Heart left ventricle (tissue), 16 donors: ENCODE results near the gene NFE2L2. TPM values are rescaled to one million over a fixed set of nuclear protein-coding genes. Genes with fewer than 3 reads are reported as not detected.

Experiments used
- ATAC-seq, 4 donors: fragments of 200-7000 bp; cut with Tn5 transposase; one replicate each; pipeline ENCODE4 v1.9.1; 2020 to 2022; ENCODE audit warnings: moderate library complexity in 4 of 4, mild to moderate bottlenecking in 3 of 4, moderate number of reproducible peaks in 1 of 4
- DNase-seq, 5 donors: peaks; one replicate each; pipeline ENCODE4 v3.0.0-alpha.2; 2020
- H3K27ac ChIP-seq, 12 donors: fragments of 200-600 bp; sonication (generic) in 4 of 12; one replicate each; pipeline versions ENCODE4 v1.5.0 to v1.8.0; 2016 to 2022; ENCODE audit warnings: mild to moderate bottlenecking in 2 of 12
- H3K27me3 ChIP-seq, 9 donors: fragments of 200-600 bp; sonication (generic) in 2 of 9; one replicate each; pipeline versions ENCODE4 v1.5.1 to v1.8.0; 2016 to 2022; ENCODE audit warnings: mild to moderate bottlenecking in 3 of 9
- H3K36me3 ChIP-seq, 9 donors: fragments of 200-600 bp; sonication (generic) in 2 of 9; one replicate each; pipeline versions ENCODE4 v1.5.0 to v1.8.0; 2018 to 2022; ENCODE audit warnings: mild to moderate bottlenecking in 2 of 9
- H3K4me1 ChIP-seq, 12 donors: fragments of 200-600 bp; sonication (generic) in 4 of 12; one replicate each; pipeline versions ENCODE4 v1.5.0 to v1.8.0; 2016 to 2022; ENCODE audit warnings: mild to moderate bottlenecking in 3 of 12
- H3K4me3 ChIP-seq, 12 donors: fragments of 200-600 bp; sonication (generic) in 4 of 12; one replicate each; pipeline versions ENCODE4 v1.5.0 to v1.8.0; 2017 to 2022; ENCODE audit warnings: mild to moderate bottlenecking in 9 of 12, moderate library complexity in 4 of 12
- H3K9me3 ChIP-seq, 12 donors: fragments of 200-600 bp; sonication (generic) in 4 of 12; one replicate each; pipeline versions ENCODE4 v1.5.0 to v1.8.0; 2016 to 2022; ENCODE audit warnings: mild to moderate bottlenecking in 1 of 12
- CTCF ChIP-seq, 12 donors: fragments of 200-600 bp; sonication (generic) in 4 of 12; IDR thresholded peaks; one replicate each; pipeline versions ENCODE4 v1.5.0 to v1.8.0; 2018 to 2022; ENCODE audit warnings: antibody characterized with exemption in 12 of 12, mild to moderate bottlenecking in 5 of 12
- POLR2A ChIP-seq, 2 donors: fragments of 450-650 bp; IDR thresholded peaks; one replicate each; pipeline ENCODE4 v1.6.1; 2017; ENCODE audit warnings: antibody characterized with exemption in 2 of 2, mild to moderate bottlenecking in 2 of 2, moderate library complexity in 2 of 2
- WGBS, 4 donors: extraction: QIAGEN DNeasy Blood & Tissue Kit in 2 of 4; methylation state at CpG; one replicate each; pipeline versions ENCODE4 v1.1.5 to v1.1.7; 2013 to 2018; 5-methylcytosine and 5-hydroxymethylcytosine counted together
- intact Hi-C, 10 donors: fragments of 100-400 bp; cut with DNase I; formaldehyde crosslinking; loops; one replicate each; pipeline versions ENCODE4 v1.11.1 to v1.14.2; 2022
- polyA plus RNA-seq, 2 donors: library from polyadenylated mRNA; stranded (reverse); fragments of 200-250 nt; gene quantifications; one replicate each; pipeline ENCODE4 v1.2.3, GENCODE V29; 2013
- total RNA-seq, 9 donors: library from RNA; depleted of rRNA in 2 of 9; stranded (reverse); fragments of >200 nt in 2 of 9; fragmentation: NEBNext Ultra II Directional in 3 of 9; extraction: Animal tissue kit (Norgen Biotek cat#: 25700) in 3 of 9; gene quantifications; one replicate each; pipeline versions ENCODE4 v1.1.0 to v1.2.4, GENCODE V29; 2016 to 2023
- donor health status: ischemic (EF 13 %, LVEDD 7.1; RV severe dilation, severe dysfunction).
- donor health status: healthy with polysubstance abuse.
- donor health status: DM: no; HTN: yes; CAD: no.
- donor health status: DM: no; HTN: no; CAD: no.
- donor health status: ischemic (EF 25% LVEDD 6.9; RV normal size, moderate dysfunction).
- donor health status: ischemic (EF 25% LVEDD 5.7; RV mildly dilated, moderate dysfunction).
- donor health status: healthy.
- donor health status: DM: yes; HTN: yes; CAD: no.
- donor health status: ischemic (EF 35%, LVEDD 5.7; RV mildly dilated, moderate dysfunction).
- donor health status: nonischemic (EF 11% LVEDD 7.7; RV severe dilation, severe dysfunction).
- donor health status: DM: yes; HTN: yes; CAD: no.
- donor health status: PGD.
- donor health status: ischemic (EF 29% LVEDD 5.4; RV normal size, mild dysfunction).
- donor health status: nonischemic (EF 23%, LVEDD 6.1; RV moderate dilation, normal function).

NFE2L2 gene
- total and polyA plus RNA-seq, 11 donors, result 17.0 to 82.5 (median 54.8) TPM

DNA sequence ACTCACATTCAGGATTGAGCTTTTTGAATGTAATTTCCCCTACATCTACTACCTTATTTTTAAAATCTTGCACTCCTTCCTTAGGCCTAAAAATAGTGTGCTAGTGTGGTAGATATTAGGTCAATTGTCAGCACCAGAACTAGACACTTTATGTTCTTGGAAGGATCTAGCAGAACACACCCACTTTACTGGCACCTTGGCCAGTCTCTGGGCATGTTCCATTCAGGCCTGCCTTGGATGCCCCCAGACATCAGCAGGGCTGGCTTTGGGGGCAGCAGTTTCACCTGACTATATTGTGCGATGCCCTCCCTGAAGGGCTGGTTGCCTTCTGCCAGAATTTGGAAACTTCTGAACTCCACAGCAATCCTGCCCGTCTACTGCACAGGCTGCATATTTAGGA lies 15.3 kb upstream of the NFE2L2 start:
- peak in 3 of 4 donors; percentile 25 to 70 (median 55) for ATAC-seq

GRCh38 chr2:177275743-177276055 lies 11.2 kb upstream of the NFE2L2 start:
- WGBS, 4 donors, result 61 to 77% (median 64%) methylated on average over 4 of the region's 4 CpGs

More for the DNA sequence above, 15.3 kb upstream of the NFE2L2 start:
- DNase-seq, result no peak
- WGBS, 4 donors, result 41 to 74% (median 68%) methylated on average over 2 of the region's 2 CpGs
- Histone ChIP-seq H3K27ac (peak overlapping the region in 2 of 12 donors; percentile 3 to 13), H3K36me3 (no peaks in the 10 kb centered on the region), H3K4me3 (no peak overlapping the region), H3K9me3 (no peaks in the 10 kb centered on the region), H3K27me3 (no peaks in the 10 kb centered on the region), H3K4me1 (peaks cover 0 to 44% (median 20%) of the 10 kb centered on the region in 12 donors)
- intact Hi-C loops, result loop anchor here in 1 of 10 donors (5.0 kb wide), 1 partner anchor 52 kb away; no protein-coding TSS in a partner anchor
- TF ChIP-seq POLR2A (IDR thresholded peaks at IDR 0.05) (no peak), CTCF (IDR thresholded peaks at IDR 0.05) (no peak)

GRCh38 chr2:177275040-177275742 lies 10.7 kb upstream of the NFE2L2 start:
- TF ChIP-seq POLR2A (IDR thresholded peaks at IDR 0.05) (no peak), CTCF (IDR thresholded peaks at IDR 0.05) (no peak)
- WGBS, 4 donors, result 72 to 82% (median 77%) methylated on average over 5 of the region's 5 CpGs
- peak in 3 of 4 donors; percentile 57 to 74 (median 61) for ATAC-seq
- DNase-seq, result no peak
- no peaks in the 10 kb centered on the region for H3K27me3 ChIP-seq
- intact Hi-C loops, result no loop called here
- H3K36me3 ChIP-seq, result no peaks in the 10 kb centered on the region
- peak overlapping the region in 2 of 12 donors; percentile 13 to 16 for H3K4me3 ChIP-seq
- H3K4me1 ChIP-seq, result peaks cover 0 to 24% (median 5%) of the 10 kb centered on the region in 12 donors
- H3K9me3 ChIP-seq, result no peaks in the 10 kb centered on the region
- peak overlapping the region in 7 of 12 donors; percentile 0 to 46 (median 22) for H3K27ac ChIP-seq

More at GRCh38 chr2:177275743-177276055, 11.2 kb upstream of the NFE2L2 start:
- TF ChIP-seq CTCF (IDR thresholded peaks at IDR 0.05) (no peak), POLR2A (IDR thresholded peaks at IDR 0.05) (no peak)
- Histone ChIP-seq H3K9me3 (no peaks in the 10 kb centered on the region), H3K27me3 (no peaks in the 10 kb centered on the region), H3K27ac (peak overlapping the region in 6 of 12 donors; percentile 0 to 46 (median 25)), H3K36me3 (no peaks in the 10 kb centered on the region), H3K4me3 (peak overlapping the region in 2 of 12 donors; percentile 13 to 16), H3K4me1 (peaks cover 0 to 24% (median 5%) of the 10 kb centered on the region in 12 donors)
- intact Hi-C loops, result no loop called here
- ATAC-seq, result no peak
- no peak for DNase-seq

GRCh38 chr2:177273408-177273807 lies 8.9 kb upstream of the NFE2L2 start:
- Histone ChIP-seq H3K27me3 (no peaks in the 10 kb centered on the region), H3K27ac (peak overlapping the region in 1 of 12 donors; percentile 13), H3K4me3 (no peak overlapping the region), H3K4me1 (peaks cover 0 to 24% (median 0%) of the 10 kb centered on the region in 12 donors), H3K36me3 (no peaks in the 10 kb centered on the region), H3K9me3 (no peaks in the 10 kb centered on the region)
- intact Hi-C loops, result loop anchor here in 1 of 10 donors (5.0 kb wide), 1 partner anchor 44 kb away; no protein-coding TSS in a partner anchor
- ATAC-seq, result peak in 1 of 4 donors; percentile 16
- TF ChIP-seq POLR2A (IDR thresholded peaks at IDR 0.05), result no peak
- TF ChIP-seq CTCF (IDR thresholded peaks at IDR 0.05), result no peak
- WGBS, 4 donors, result 67 to 87% (median 72%) methylated on average over 3 of the region's 3 CpGs
- DNase-seq, result no peak
